ENCODE data around the gene GPR153.

The GPR153 gene

GRCh38 chr1:6285336-6285735 is 24.4 kb upstream of the GPR153 start:
- no peak for DNase-seq

GRCh38 chr1:6282577-6283270 is 21.8 kb upstream of the GPR153 start:
- no peak for DNase-seq

- DNase-seq = no peak
These were observed 20.9 kb upstream of the GPR153 start for GRCh38 chr1:6281511-6282402.

- no peak for DNase-seq
These were observed 20.0 kb upstream of the GPR153 start for GRCh38 chr1:6280761-6281451.

GRCh38 chr1:6279613-6280383 is 18.9 kb upstream of the GPR153 start:
- no peak for DNase-seq

GRCh38 chr1:6279066-6279465 is 18.2 kb upstream of the GPR153 start:
- no peak for DNase-seq

GRCh38 chr1:6278263-6278662 is 17.4 kb upstream of the GPR153 start:
- DNase-seq = no peak

- DNase-seq = no peak
These were observed 16.1 kb upstream of the GPR153 start for GRCh38 chr1:6276811-6277555.

GRCh38 chr1:6275826-6276782 is 15.2 kb upstream of the GPR153 start:
- peak; percentile 32 for DNase-seq

GRCh38 chr1:6274622-6275139 is 13.8 kb upstream of the GPR153 start:
- no peak for DNase-seq

GRCh38 chr1:6274102-6274501 is 13.2 kb upstream of the GPR153 start:
- DNase-seq = no peak

- no peak for DNase-seq
These were observed 12.5 kb upstream of the GPR153 start for GRCh38 chr1:6273380-6273891.

- DNase-seq = no peak
These were observed 12.0 kb upstream of the GPR153 start for GRCh38 chr1:6272868-6273267.

- no peak for DNase-seq
These were observed 11.6 kb upstream of the GPR153 start for GRCh38 chr1:6272452-6272851.

- DNase-seq = no peak
These were observed 10.7 kb upstream of the GPR153 start for GRCh38 chr1:6271554-6271953.

GRCh38 chr1:6271006-6271405 is 10.1 kb upstream of the GPR153 start:
- no peak for DNase-seq

- no peak for DNase-seq
These were observed 9.5 kb upstream of the GPR153 start for GRCh38 chr1:6270401-6270800.

GRCh38 chr1:6269720-6270400 is 9.0 kb upstream of the GPR153 start:
- DNase-seq = no peak

GRCh38 chr1:6269296-6269695 is 8.4 kb upstream of the GPR153 start:
- no peak for DNase-seq

GRCh38 chr1:6268415-6268814 is 7.5 kb upstream of the GPR153 start:
- no peak for DNase-seq

Data from amniotic stem cell (primary cell).